SJSA1 (cell line): Measurements from ENCODE around the gene STK10. TPM values are rescaled to one million over a fixed set of nuclear protein-coding genes. Genes with fewer than 3 reads are reported as not detected.

Source experiments
- DNase-seq, 2 experiments: peaks; one replicate each; pipeline ENCODE4 v3.0.0-alpha.2; 2015 to 2020; ENCODE audit warnings: low spot score in 2 of 2, low read depth in 1 of 2
- H3K27ac ChIP-seq: fragments of 250-450 bp; sonication (Bioruptor Pico); 2 replicates; pipeline ENCODE4 v1.5.1; 2020; ENCODE audit warnings: mild to moderate bottlenecking, moderate library complexity
- H3K27me3 ChIP-seq: fragments of 250-450 bp; sonication (Bioruptor Pico); replicated peaks from 2 replicates; pipeline ENCODE4 v1.5.1; 2020; ENCODE audit warnings: mild to moderate bottlenecking, moderate library complexity
- H3K36me3 ChIP-seq: fragments of 250-450 bp; sonication (Bioruptor Pico); 2 replicates; pipeline ENCODE4 v1.5.1; 2020; ENCODE audit warnings: mild to moderate bottlenecking
- H3K4me1 ChIP-seq: fragments of 250-450 bp; sonication (Bioruptor Pico); replicated peaks from 2 replicates; pipeline ENCODE4 v1.6.1; 2021; ENCODE audit warnings: mild to moderate bottlenecking
- H3K4me3 ChIP-seq: fragments of 250-450 bp; sonication (Bioruptor Pico); 2 replicates; pipeline ENCODE4 v1.5.1; 2020; ENCODE audit warnings: mild to moderate bottlenecking
- H3K9me3 ChIP-seq: fragments of 250-450 bp; sonication (Bioruptor Pico); replicated peaks from 2 replicates; pipeline ENCODE4 v1.5.1; 2020; ENCODE audit warnings: mild to moderate bottlenecking
- total RNA-seq: library from RNA; depleted of rRNA; stranded (reverse); fragments of >200 nt; shearing (Covaris generic); gene quantifications from 2 replicates; pipeline ENCODE4 v1.2.3, GENCODE V29; 2014

The STK10 gene
- total RNA-seq, 1 experiment from 2014 or later = 45.9 TPM

DNA sequence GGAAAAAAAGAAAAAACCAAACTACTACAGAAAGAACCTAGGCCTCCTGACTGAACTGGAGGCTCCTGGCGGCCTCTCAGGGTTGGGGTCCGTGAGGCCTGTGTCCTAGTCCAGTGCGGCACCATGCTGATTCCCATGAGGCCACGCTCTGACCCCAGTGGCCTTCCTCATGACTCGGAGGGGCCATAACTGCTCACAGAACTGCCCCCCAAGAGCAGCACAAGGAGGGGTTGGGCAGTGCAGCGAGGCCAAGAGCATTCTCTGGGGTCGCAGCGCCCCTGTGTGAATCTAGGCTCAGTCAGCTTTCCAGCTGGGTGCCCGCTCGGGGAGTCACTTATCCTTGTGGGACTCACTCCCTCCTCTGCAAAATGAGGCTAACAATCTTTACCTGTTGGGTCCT, 102.3 kb downstream of the STK10 start:
- Histone ChIP-seq H3K27me3 (no peaks in the 10 kb centered on the region), H3K4me1 (no peaks in the 10 kb centered on the region), H3K9me3 (no peaks in the 10 kb centered on the region), H3K27ac (no peak overlapping the region), H3K4me3 (no peak overlapping the region), H3K36me3 (peaks cover 42% of the 10 kb centered on the region)
- no peak for DNase-seq

- Histone ChIP-seq H3K27ac (no peak overlapping the region), H3K27me3 (no peaks in the 10 kb centered on the region), H3K36me3 (peaks cover 48% of the 10 kb centered on the region), H3K4me1 (no peaks in the 10 kb centered on the region), H3K9me3 (no peaks in the 10 kb centered on the region), H3K4me3 (no peak overlapping the region)
- no peak for DNase-seq
Measured at GRCh38 chr5:172082180-172082579, 105.8 kb downstream of the STK10 start.

DNA sequence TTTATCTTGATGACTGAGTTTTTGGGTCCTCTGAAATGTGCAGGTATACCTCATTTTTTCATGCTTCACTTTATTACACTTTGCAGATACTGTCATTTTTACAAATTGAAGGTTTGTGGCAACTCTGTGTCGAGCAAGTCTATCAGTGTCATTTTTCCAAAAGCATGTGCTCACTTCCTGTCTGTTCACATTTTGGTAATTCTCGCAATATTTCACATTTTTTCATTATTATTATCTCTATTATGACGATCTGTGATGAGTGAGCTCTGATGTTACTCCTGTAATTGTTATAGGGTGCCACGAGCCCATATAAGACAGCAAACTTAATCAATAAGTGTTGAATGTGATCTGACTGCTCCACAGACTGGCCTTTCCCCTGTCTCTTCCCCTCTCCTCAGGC, 108.1 kb downstream of the STK10 start:
- H3K9me3 ChIP-seq = no peaks in the 10 kb centered on the region
- no peak for DNase-seq
- no peaks in the 10 kb centered on the region for H3K27me3 ChIP-seq
- H3K36me3 ChIP-seq = peaks cover 65% of the 10 kb centered on the region
- H3K27ac ChIP-seq = no peak overlapping the region
- H3K4me1 ChIP-seq = no peaks in the 10 kb centered on the region
- H3K4me3 ChIP-seq = no peak overlapping the region

- H3K4me3 ChIP-seq = no peak overlapping the region
- H3K27ac ChIP-seq = no peak overlapping the region
- H3K9me3 ChIP-seq = no peaks in the 10 kb centered on the region
- peaks cover 73% of the 10 kb centered on the region for H3K36me3 ChIP-seq
- no peaks in the 10 kb centered on the region for H3K4me1 ChIP-seq
- no peak for DNase-seq
- no peaks in the 10 kb centered on the region for H3K27me3 ChIP-seq
Measured at GRCh38 chr5:172078726-172079345, 109.2 kb downstream of the STK10 start.

DNA sequence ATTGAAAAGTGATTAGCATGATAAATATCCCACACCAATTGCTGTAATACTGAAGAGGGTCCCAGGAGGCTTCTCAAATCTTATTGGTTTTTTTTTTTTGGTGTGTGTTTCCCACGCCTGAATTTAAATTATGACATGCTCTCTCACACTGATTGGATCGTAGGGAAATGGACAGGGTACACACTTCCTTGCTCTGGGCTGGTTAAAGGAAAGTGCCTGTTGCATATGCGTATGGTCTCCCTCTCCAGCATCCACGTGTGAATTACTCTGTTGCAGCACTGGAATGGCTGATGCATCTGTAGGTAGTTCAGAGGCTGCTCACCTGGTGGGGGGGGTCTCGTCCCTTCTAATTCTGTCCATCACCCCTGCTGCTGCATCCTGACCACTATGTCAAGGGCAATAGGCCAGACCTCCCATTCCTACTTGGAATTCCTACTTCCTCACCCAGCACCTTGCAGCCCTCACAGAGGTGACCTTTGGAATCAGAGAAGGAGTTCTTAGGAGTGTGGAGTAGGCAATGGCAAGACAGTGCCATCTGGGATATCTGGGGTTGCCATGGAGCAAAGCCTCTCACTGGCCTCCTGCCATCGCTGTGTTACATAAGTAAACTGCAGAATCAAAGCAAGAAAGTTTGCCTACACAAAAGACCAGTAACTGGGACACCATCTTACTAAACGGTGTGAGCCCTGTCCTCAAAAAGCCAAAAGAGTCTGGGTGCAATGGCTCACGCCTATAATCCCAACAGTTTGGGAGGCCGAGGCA, 110.2 kb downstream of the STK10 start:
- Histone ChIP-seq H3K4me1 (no peaks in the 10 kb centered on the region; the same call in 1 of the 2 replicates), H3K9me3 (no peaks in the 10 kb centered on the region), H3K36me3 (peaks cover 78% of the 10 kb centered on the region), H3K27me3 (no peaks in the 10 kb centered on the region), H3K27ac (no peak overlapping the region), H3K4me3 (no peak overlapping the region)
- no peak for DNase-seq

- no peak overlapping the region for H3K4me3 ChIP-seq
- DNase-seq = no peak
- H3K36me3 ChIP-seq = peaks cover 75% of the 10 kb centered on the region
- H3K9me3 ChIP-seq = no peaks in the 10 kb centered on the region
- H3K4me1 ChIP-seq = no peaks in the 10 kb centered on the region; the same call in 1 of the 2 replicates
- H3K27ac ChIP-seq = no peak overlapping the region
- no peaks in the 10 kb centered on the region for H3K27me3 ChIP-seq
Measured at GRCh38 chr5:172076761-172077244, 111.2 kb downstream of the STK10 start.

DNA sequence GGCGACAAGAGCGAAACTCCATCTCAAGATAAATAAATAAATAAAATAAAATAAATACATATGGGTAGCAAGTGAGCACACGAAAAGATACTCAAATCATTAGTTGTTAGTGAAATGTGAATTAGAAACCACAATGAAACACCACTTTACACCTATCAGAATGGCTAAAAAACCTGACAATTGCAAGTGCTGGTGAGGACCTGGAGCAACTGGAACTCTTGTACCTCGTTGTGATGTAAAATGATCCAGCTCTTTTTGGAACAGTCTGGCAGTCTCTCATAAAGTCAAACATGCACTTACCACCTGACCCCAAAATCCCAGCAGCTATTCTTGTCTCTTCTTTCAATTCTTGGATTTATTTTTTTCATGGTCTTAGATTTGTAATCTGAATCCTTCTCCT, 112.4 kb downstream of the STK10 start:
- H3K27me3 ChIP-seq = no peaks in the 10 kb centered on the region
- H3K36me3 ChIP-seq = peaks cover 74% of the 10 kb centered on the region
- DNase-seq = no peak
- no peak overlapping the region for H3K27ac ChIP-seq
- H3K4me3 ChIP-seq = no peak overlapping the region
- no peaks in the 10 kb centered on the region; the same call in 1 of the 2 replicates for H3K4me1 ChIP-seq
- H3K9me3 ChIP-seq = no peaks in the 10 kb centered on the region

- H3K36me3 ChIP-seq = peaks cover 70% of the 10 kb centered on the region
- H3K27me3 ChIP-seq = no peaks in the 10 kb centered on the region
- no peaks in the 10 kb centered on the region; the same call in 1 of the 2 replicates for H3K4me1 ChIP-seq
- DNase-seq = no peak
- no peak overlapping the region for H3K4me3 ChIP-seq
- H3K27ac ChIP-seq = no peak overlapping the region
- H3K9me3 ChIP-seq = no peaks in the 10 kb centered on the region
Measured at GRCh38 chr5:172074896-172075295, 113.1 kb downstream of the STK10 start.

DNA sequence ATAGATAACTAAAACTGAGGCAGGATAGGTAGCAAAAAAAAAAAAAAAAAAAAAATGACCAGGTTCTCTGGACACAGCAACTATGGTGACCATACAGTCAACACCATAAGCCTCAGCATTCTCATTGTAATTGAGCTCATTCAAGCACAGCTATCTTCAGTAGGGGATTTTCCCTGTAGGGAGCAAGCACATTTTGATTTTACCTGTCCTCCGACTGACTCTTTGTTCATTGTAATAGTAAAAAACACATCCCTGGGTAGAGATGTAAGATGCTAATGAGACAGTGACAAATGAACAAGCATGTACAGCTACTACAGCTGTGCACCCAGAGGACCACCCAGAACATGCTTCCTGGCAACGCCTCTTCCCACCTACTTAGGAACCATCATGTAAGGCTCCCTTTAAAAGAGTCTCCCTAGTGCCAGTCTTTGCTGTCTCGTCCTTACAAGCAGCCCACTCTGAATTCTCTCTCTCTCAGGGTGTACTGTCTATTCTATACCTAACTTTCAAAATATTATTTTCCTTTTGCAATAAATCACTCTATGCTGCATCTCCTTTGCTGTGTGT, 116.6 kb downstream of the STK10 start:
- Histone ChIP-seq H3K27ac (no peak overlapping the region), H3K27me3 (no peaks in the 10 kb centered on the region), H3K9me3 (no peaks in the 10 kb centered on the region), H3K4me3 (no peak overlapping the region), H3K36me3 (peaks cover 71% of the 10 kb centered on the region), H3K4me1 (no peaks in the 10 kb centered on the region; the same call in 1 of the 2 replicates)
- DNase-seq = no peak

DNA sequence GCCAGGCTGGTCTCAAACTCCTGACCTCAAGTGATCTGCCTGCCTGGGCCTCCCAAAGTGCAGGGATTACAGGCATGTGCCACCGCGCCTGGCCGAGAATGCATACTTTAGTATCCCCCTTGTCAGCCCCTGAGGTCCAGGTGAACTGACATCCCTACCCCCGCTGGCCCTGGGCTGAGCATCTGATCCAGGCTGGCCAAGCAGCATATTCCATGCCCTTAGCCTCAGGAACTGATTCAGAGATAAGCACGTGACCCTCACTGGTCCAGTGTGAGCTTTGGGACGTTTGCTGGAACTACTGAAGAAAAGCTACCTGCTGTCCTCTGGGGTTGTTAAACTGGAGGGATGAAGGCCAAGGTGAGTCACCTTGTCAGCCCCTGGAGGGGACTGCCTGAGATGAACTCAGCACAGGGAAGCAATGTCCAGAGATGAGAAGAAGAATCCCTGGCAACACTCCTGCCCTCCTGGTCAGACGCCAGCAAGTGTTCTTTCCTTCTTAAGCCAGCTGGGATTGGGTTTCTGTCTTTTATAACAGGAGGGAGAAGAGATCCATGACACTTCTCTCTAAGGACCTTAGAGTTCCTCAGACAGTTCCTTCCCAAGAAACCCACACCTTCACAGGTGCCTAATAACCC, 122.5 kb downstream of the STK10 start:
- Histone ChIP-seq H3K9me3 (no peaks in the 10 kb centered on the region), H3K27ac (no peak overlapping the region), H3K27me3 (no peaks in the 10 kb centered on the region), H3K4me3 (no peak overlapping the region), H3K36me3 (peaks cover 83% of the 10 kb centered on the region), H3K4me1 (no peaks in the 10 kb centered on the region)
- no peak for DNase-seq

- Histone ChIP-seq H3K27ac (no peak overlapping the region), H3K4me1 (no peaks in the 10 kb centered on the region), H3K36me3 (peaks cover 87% of the 10 kb centered on the region), H3K4me3 (no peak overlapping the region), H3K9me3 (no peaks in the 10 kb centered on the region), H3K27me3 (no peaks in the 10 kb centered on the region)
- DNase-seq = no peak
Measured at GRCh38 chr5:172064766-172065165, 123.3 kb downstream of the STK10 start.

GRCh38 chr5:172064358-172064757, 123.7 kb downstream of the STK10 start:
- H3K4me1 ChIP-seq = no peaks in the 10 kb centered on the region
- DNase-seq = no peak
- H3K9me3 ChIP-seq = no peaks in the 10 kb centered on the region
- H3K4me3 ChIP-seq = no peak overlapping the region
- H3K27ac ChIP-seq = no peak overlapping the region
- peaks cover 87% of the 10 kb centered on the region for H3K36me3 ChIP-seq
- H3K27me3 ChIP-seq = no peaks in the 10 kb centered on the region

- no peaks in the 10 kb centered on the region for H3K27me3 ChIP-seq
- DNase-seq = no peak
- peaks cover 87% of the 10 kb centered on the region for H3K36me3 ChIP-seq
- no peak overlapping the region for H3K27ac ChIP-seq
- H3K4me1 ChIP-seq = no peaks in the 10 kb centered on the region
- no peaks in the 10 kb centered on the region for H3K9me3 ChIP-seq
- no peak overlapping the region for H3K4me3 ChIP-seq
Measured at GRCh38 chr5:172063463-172064235, 124.4 kb downstream of the STK10 start.
